ENCODE data around the gene OSGEPL1. TPM values are rescaled to one million over a fixed set of nuclear protein-coding genes. Genes with fewer than 3 reads are reported as not detected.
A peak's percentile ranks its signal among the peaks of the same experiment; 100 is the strongest.

The OSGEPL1 gene
- total RNA-seq, 6 donors from 2014 or later, result 3.6 to 14.5 (median 5.4) TPM

- no peak for ATAC-seq (ENCODE audit: low FRiP score in 2 of 2)
- DNase-seq, result no peak
- TF ChIP-seq EP300 (IDR thresholded peaks at IDR 0.05), result no peak
- no peak for TF ChIP-seq POLR2AphosphoS5 (IDR thresholded peaks at IDR 0.05)
- no peak for TF ChIP-seq POLR2A (IDR thresholded peaks at IDR 0.05)
- no peak for TF ChIP-seq CTCF (IDR thresholded peaks at IDR 0.05)
- Histone ChIP-seq H3K4me1 (peaks cover 0 to under 1% (median 0%) of the 10 kb centered on the region in 4 donors), H3K4me3 (no peak overlapping the region), H3K27ac (no peak overlapping the region), H3K36me3 (peaks cover 0 to 40% (median 3%) of the 10 kb centered on the region in 4 donors), H3K27me3 (no peaks in the 10 kb centered on the region), H3K9me3 (no peaks in the 10 kb centered on the region)
- WGBS, 2 donors, result 88 to 93% methylated on average over 2 of the region's 2 CpGs
Observed at GRCh38 chr2:189756311-189756952, 6.2 kb downstream of the OSGEPL1 start.

- H3K4me3 ChIP-seq, result no peak overlapping the region
- peaks cover 8 to 60% (median 16%) of the 10 kb centered on the region in 4 donors for H3K36me3 ChIP-seq
- H3K4me1 ChIP-seq, result no peaks in the 10 kb centered on the region
- no peak overlapping the region for H3K27ac ChIP-seq
- WGBS, 2 donors, result 86 to 87% methylated on average over 10 of the region's 10 CpGs
- no peak for TF ChIP-seq POLR2AphosphoS5 (IDR thresholded peaks at IDR 0.05)
- no peak for TF ChIP-seq EP300 (IDR thresholded peaks at IDR 0.05)
- peak; percentile 42 to 57 (median 54) for TF ChIP-seq CTCF (IDR thresholded peaks at IDR 0.05)
- no peak for TF ChIP-seq POLR2A (IDR thresholded peaks at IDR 0.05)
- DNase-seq (no peak), ATAC-seq (ENCODE audit: low FRiP score in 2 of 2) (peak in 1 of 2 donors; percentile 61)
- no peaks in the 10 kb centered on the region for H3K9me3 ChIP-seq
- no peaks in the 10 kb centered on the region for H3K27me3 ChIP-seq
Observed at GRCh38 chr2:189751080-189751658, 11.4 kb downstream of the OSGEPL1 start.

- Histone ChIP-seq H3K27me3 (no peaks in the 10 kb centered on the region), H3K36me3 (no peaks in the 10 kb centered on the region), H3K4me1 (no peaks in the 10 kb centered on the region), H3K9me3 (no peaks in the 10 kb centered on the region), H3K27ac (no peak overlapping the region), H3K4me3 (no peak overlapping the region)
- 65 to 72% methylated on average over 3 of the region's 3 CpGs for WGBS, 2 donors
- ATAC-seq (ENCODE audit: low FRiP score in 2 of 2) (no peak), DNase-seq (no peak)
- TF ChIP-seq POLR2A (IDR thresholded peaks at IDR 0.05) (no peak), POLR2AphosphoS5 (IDR thresholded peaks at IDR 0.05) (no peak), CTCF (IDR thresholded peaks at IDR 0.05) (no peak), EP300 (IDR thresholded peaks at IDR 0.05) (no peak)
Observed at GRCh38 chr2:189729430-189729829, 33.2 kb downstream of the OSGEPL1 start.

GRCh38 chr2:189726849-189727248 lies 35.7 kb downstream of the OSGEPL1 start:
- Histone ChIP-seq H3K27ac (no peak overlapping the region), H3K4me1 (no peaks in the 10 kb centered on the region), H3K27me3 (no peaks in the 10 kb centered on the region), H3K4me3 (no peak overlapping the region), H3K36me3 (no peaks in the 10 kb centered on the region), H3K9me3 (no peaks in the 10 kb centered on the region)
- ATAC-seq (ENCODE audit: low FRiP score in 2 of 2) (no peak), DNase-seq (no peak)
- no peak for TF ChIP-seq POLR2A (IDR thresholded peaks at IDR 0.05)
- no peak for TF ChIP-seq CTCF (IDR thresholded peaks at IDR 0.05)
- no peak for TF ChIP-seq POLR2AphosphoS5 (IDR thresholded peaks at IDR 0.05)
- no peak for TF ChIP-seq EP300 (IDR thresholded peaks at IDR 0.05)

- no peak overlapping the region for H3K27ac ChIP-seq
- no peak overlapping the region for H3K4me3 ChIP-seq
- H3K27me3 ChIP-seq, result no peaks in the 10 kb centered on the region
- ATAC-seq (ENCODE audit: low FRiP score in 2 of 2), result no peak
- DNase-seq, result no peak
- no peak for TF ChIP-seq POLR2A (IDR thresholded peaks at IDR 0.05)
- TF ChIP-seq CTCF (IDR thresholded peaks at IDR 0.05), result no peak
- no peak for TF ChIP-seq POLR2AphosphoS5 (IDR thresholded peaks at IDR 0.05)
- TF ChIP-seq EP300 (IDR thresholded peaks at IDR 0.05), result no peak
- H3K9me3 ChIP-seq, result no peaks in the 10 kb centered on the region
- peaks cover 0 to 3% (median 0%) of the 10 kb centered on the region in 4 donors for H3K36me3 ChIP-seq
- no peaks in the 10 kb centered on the region for H3K4me1 ChIP-seq
- WGBS, 2 donors, result 83 to 88% methylated on average over 1 of the region's 1 CpG
Observed at GRCh38 chr2:189726271-189726670, 36.3 kb downstream of the OSGEPL1 start.
